HG03103 (cell line): ENCODE results near the gene POU6F2.
A peak's percentile ranks its signal among the peaks of the same experiment; 100 is the strongest.

Experiments
- ATAC-seq: cut with Tn5 transposase; IDR thresholded peaks from one replicate; pipeline ENCODE4 v1.9.1; 2021; ENCODE audit warnings: low read depth; ENCODE audit not compliant: unreplicated experiment

POU6F2 gene

DNA sequence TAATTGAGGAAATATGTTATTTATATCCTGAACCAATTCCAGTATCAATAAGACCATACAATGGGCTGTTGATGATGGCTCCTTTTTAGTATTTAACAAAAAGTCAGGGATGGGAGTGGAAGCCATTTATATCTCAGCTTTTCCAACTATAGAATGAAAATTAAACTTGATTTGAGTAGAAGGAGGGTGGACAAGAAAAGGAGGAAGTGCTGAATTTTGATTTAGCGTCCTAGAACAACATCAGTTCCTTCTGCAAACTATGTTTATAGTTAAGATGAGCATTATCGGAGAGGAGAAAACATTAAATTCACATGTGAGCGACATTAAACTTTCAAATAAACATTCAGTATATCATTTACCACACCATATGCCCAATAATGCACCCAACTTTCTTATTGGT, 439.2 kb downstream of the POU6F2 start:
- ATAC-seq: no peak

DNA sequence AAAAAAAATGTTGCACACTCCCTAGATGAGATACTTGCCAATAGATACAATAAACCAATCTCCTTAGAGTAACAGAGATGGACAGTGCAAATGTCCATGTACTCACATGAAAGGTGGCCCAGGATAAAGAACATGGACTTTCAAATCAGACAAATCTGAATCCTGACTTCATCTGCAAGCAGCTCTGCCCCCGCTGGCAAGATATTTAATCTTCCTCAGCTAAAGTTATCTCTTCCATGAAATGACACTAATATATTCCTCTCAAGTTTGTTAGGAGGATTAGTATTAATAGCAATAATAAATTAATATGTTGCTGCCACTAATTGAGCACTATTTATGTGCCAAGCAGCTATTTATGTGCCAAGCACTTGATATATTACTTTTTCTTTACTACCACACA, 439.9 kb downstream of the POU6F2 start:
- ATAC-seq: no peak

- no peak for ATAC-seq
These were observed 443.5 kb downstream of the POU6F2 start for GRCh38 chr7:39421251-39421650.

GRCh38 chr7:39421661-39422060, 444.0 kb downstream of the POU6F2 start:
- ATAC-seq: no peak

GRCh38 chr7:39428221-39428620, 450.5 kb downstream of the POU6F2 start:
- ATAC-seq: no peak

DNA sequence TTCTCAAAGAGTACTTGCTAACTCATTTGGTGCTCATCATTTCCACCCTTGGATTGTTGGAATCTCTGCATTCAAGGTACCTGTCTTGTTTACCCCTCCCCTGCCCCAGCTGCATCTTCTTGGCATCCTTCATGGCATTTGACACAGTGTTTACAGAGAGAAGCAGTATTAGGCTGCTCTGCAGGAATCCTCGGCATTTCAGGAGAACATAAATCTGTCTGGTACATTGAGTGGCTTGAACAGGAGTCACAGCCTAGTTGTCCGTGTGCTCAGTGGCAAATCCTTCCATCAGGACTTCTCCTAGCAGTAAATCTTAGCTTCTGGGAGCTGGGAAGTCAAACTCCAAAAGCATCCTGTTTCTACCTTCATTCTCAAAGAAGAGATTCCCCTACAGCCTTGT, 451.7 kb downstream of the POU6F2 start:
- no peak for ATAC-seq

DNA sequence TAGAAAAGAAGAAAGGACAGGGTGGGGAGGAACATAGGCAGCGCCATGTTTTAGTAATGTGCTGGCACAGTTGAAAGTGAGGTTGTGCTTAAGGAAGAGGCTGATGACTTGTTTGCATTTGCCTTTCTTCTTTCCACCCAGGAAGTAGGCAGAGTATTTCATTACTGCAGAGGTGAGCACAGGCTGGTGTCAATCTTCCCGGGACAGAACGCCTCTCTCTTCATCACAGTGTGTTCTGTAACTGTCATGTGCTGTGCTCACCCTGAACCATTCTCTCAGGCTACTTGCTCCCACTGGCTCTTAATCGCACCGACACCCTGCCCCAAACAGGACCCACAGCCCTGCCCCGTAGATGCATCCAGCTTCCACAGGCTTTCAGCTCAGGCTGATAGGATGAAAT, 452.7 kb downstream of the POU6F2 start:
- no peak for ATAC-seq

GRCh38 chr7:39430909-39431641, 453.4 kb downstream of the POU6F2 start:
- ATAC-seq: no peak

- ATAC-seq: no peak
These were observed 454.7 kb downstream of the POU6F2 start for GRCh38 chr7:39432368-39432767.

DNA sequence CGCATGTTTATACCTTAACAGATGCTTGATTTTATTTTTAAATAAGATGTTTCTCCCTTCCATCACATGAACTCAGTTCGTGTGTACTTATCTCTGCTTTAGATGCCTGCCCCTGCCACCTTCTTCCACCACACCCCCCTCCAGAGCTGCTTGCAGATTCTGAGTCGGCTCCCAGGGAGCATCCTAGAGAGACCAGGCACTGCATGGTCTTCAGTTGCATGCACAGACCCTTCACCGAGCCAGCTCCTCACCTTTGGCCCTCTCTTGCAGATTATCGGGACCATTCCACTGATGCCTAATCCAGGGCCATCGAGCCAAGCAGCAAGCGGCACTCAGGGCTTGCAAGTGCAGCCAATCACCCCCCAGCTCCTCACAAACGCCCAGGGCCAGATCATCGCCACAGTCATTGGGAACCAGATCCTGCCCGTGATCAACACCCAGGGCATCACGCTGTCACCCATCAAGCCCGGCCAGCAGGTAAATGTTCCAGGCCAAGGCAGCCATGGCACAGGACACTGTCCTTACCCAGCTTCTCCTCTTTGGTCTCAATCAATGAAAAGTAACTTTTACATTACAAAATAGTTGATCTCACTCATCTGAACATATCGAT, 455.2 kb downstream of the POU6F2 start:
- ATAC-seq: no peak

DNA sequence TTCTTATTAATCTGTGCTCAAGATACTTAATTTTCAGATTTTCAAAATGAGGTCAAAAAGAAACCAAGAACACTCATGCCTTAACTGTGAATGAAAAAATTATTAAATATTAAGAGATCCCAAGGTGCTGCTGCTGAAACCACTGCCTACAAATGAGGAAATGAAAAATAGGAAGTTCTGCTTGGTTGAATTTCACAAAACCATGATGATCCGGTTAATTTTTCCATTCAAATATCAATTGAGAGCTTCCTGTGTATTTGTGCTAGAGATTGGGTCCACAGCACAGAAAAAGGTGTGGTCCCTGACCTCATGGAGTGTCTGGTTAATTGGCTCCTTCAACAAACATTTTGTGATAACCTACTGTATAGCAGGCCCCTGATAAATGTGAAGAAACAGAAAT, 455.8 kb downstream of the POU6F2 start:
- ATAC-seq: no peak

DNA sequence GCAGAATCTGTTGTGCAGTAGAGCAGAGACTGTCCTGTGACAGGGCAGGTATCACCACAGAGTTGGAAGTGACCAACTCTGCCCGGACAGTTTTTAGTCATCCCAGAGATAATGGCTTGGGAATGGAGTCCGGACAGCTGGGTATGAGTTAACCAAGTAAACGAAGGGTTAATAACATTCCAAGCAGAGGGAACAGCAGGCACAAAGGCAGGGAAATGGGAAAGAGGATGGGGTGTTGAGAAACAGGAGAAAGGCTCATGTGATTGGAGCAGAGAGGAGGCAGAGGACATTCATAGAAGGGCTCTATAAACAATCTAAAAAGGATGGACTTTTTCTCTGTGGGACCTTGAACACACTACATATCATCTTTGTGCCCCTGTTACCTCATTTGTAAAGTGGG, 456.3 kb downstream of the POU6F2 start:
- no peak for ATAC-seq

DNA sequence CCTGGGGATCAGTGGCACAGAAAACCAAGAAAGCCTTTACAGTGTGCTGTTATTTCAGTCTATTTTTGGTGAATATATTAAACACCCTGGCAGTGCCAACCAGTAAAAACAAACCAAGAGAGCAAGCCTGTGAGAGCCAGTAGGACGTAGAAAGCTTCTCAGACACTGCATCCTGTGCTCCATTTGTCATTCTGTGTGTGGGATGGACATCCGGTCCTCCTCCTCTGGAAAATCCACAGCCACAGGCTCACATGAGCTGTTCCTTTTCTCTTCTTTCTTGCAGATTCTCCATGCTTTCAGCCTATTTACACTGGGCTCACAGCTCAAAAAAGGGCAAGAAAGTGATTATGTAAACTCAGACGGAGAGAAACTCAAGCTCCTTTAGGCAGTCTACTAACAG, 468.8 kb downstream of the POU6F2 start:
- no peak for ATAC-seq

- ATAC-seq: no peak
These were observed 474.2 kb downstream of the POU6F2 start for GRCh38 chr7:39451901-39452300.

GRCh38 chr7:39453743-39454355, 476.1 kb downstream of the POU6F2 start:
- ATAC-seq: peak; percentile 93

DNA sequence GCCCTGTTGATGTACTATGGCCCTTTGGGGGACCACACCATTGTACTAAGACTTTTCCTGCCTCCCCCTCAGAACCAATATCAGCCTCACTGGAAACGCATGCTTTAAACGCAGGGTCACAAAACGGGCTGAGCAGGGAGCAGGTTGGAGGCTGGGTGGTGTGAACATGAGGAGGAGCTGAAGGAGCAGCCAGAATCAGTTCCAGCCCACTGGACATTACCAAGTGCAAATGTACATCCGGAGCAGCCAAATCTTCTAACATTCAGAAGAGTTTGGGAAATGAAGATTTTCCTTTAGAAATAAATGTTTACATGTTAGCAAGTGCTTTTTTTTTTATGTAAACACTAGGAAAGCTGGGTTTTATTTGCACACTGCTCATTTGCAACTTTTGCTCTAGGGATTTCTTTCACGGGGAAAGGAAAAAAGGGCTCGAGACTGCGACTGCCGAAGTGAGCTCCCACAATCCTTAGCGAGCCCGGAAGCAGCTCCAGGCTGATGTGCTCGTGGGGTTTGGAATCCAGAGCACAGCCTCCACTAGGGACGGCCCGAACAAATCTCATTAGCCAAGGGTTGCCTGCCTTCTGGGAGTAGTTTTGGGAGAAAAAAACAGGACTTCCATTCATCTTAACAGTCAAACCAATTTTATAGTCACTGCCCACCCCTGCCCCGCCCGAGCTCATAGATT, 480.5 kb downstream of the POU6F2 start:
- no peak for ATAC-seq

DNA sequence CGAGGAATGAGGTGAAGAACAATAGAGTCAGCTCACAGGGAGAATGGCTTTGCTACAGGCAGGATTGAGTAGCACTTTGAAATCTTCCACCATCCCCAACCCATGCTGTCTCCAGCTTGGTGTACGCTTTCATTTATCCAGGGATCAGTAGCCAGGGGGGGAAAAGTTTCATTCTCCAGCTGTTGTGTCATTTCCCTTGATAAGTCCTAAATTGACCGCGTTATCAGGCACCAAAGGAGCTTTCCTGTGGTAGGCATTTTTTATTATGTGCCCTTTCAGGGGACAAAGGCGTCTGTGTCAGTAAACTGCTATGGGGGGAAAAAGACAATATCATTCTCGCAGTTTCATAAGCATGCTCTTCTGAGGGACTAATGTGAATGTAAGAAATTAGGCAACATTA, 481.9 kb downstream of the POU6F2 start:
- ATAC-seq: no peak

- ATAC-seq: no peak
These were observed 482.8 kb downstream of the POU6F2 start for GRCh38 chr7:39460486-39460885.

- no peak for ATAC-seq
These were observed 483.6 kb downstream of the POU6F2 start for GRCh38 chr7:39461263-39461820.

GRCh38 chr7:39463252-39463651, 485.5 kb downstream of the POU6F2 start:
- ATAC-seq: no peak

- ATAC-seq: no peak
These were observed 486.8 kb downstream of the POU6F2 start for GRCh38 chr7:39464350-39465054.
